ENCODE results near the gene EFCAB8. TPM values are rescaled to one million over a fixed set of nuclear protein-coding genes. Genes with fewer than 3 reads are reported as not detected.

Gene EFCAB8
- total and polyA plus RNA-seq, 4 experiments from 2014 or later = 1.5 to 1.8 TPM; not detected in 2

- Mint-ChIP-seq H3K27ac (no peak overlapping the region), H3K9me3 (peaks cover 0 to 8% (median 3%) of the 10 kb centered on the region in 8 donors), H3K36me3 (peaks cover 0 to 4% of the 10 kb centered on the region in 2 donors), H3K27me3 (no peaks in the 10 kb centered on the region), H3K4me3 (no peak overlapping the region), H3K4me1 (peaks cover 6 to 23% (median 10%) of the 10 kb centered on the region in 4 donors)
- Histone ChIP-seq H3K27ac (ENCODE audit: low read depth, low read length) (no peak overlapping the region), H3K36me3 (ENCODE audit: insufficient read depth, low read length) (no peaks in the 10 kb centered on the region), H3K27me3 (ENCODE audit: insufficient read depth, low read length) (no peaks in the 10 kb centered on the region), H3K4me1 (ENCODE audit: insufficient read depth, low read length) (peaks cover 11% of the 10 kb centered on the region), H3K9me3 (ENCODE audit: control insufficient read depth in 1 of 2, low read length in 2 of 2) (peaks cover 0 to 8% of the 10 kb centered on the region in 2 donors), H3K4me3 (ENCODE audit: low read length in 2 of 2) (no peak overlapping the region)
- no peak for DNase-seq
- ChIA-PET CTCF (ENCODE audit: partially characterized antibody) (interaction anchor here (1.0 to 3.0 kb wide), 5 partner anchors 38 to 104 kb away, joined by 3 to 23 read pairs (median 6); no protein-coding TSS in a partner anchor), POLR2A (ENCODE audit: partially characterized antibody) (interaction anchor here (1.0 to 2.1 kb wide), 2 partner anchors 38 to 39 kb away, joined by 3 to 9 read pairs; no protein-coding TSS in a partner anchor)
- intact Hi-C loops (cut with micrococcal nuclease) = loop anchor here (5.0 kb wide), 2 partner anchors 34 to 59 kb away; no protein-coding TSS in a partner anchor
These were observed 147.4 kb downstream of the EFCAB8 start for GRCh38 chr20:33005908-33006775.

GRCh38 chr20:33006776-33007375 lies 148.2 kb downstream of the EFCAB8 start:
- intact Hi-C loops (cut with micrococcal nuclease) = loop anchor here (5.0 kb wide), 2 partner anchors 35 to 60 kb away; no protein-coding TSS in a partner anchor
- Histone ChIP-seq H3K27me3 (ENCODE audit: insufficient read depth, low read length) (no peaks in the 10 kb centered on the region), H3K4me1 (ENCODE audit: insufficient read depth, low read length) (peaks cover 11% of the 10 kb centered on the region), H3K4me3 (ENCODE audit: low read length in 2 of 2) (no peak overlapping the region), H3K36me3 (ENCODE audit: insufficient read depth, low read length) (no peaks in the 10 kb centered on the region), H3K9me3 (ENCODE audit: control insufficient read depth in 1 of 2, low read length in 2 of 2) (peaks cover 0 to 8% of the 10 kb centered on the region in 2 donors), H3K27ac (ENCODE audit: low read depth, low read length) (no peak overlapping the region)
- H3K9me3 Mint-ChIP-seq = peaks cover 0 to 8% (median 3%) of the 10 kb centered on the region in 8 donors
- peaks cover 4 to 22% (median 9%) of the 10 kb centered on the region in 4 donors for H3K4me1 Mint-ChIP-seq
- DNase-seq = no peak
- ChIA-PET POLR2A (ENCODE audit: partially characterized antibody) (interaction anchor here (1.0 kb wide), 1 partner anchor 39 kb away, joined by 3 read pairs; no protein-coding TSS in a partner anchor), CTCF (ENCODE audit: partially characterized antibody) (interaction anchor here (3.0 kb wide), 1 partner anchor 105 kb away, joined by 23 read pairs; no protein-coding TSS in a partner anchor)
- no peak overlapping the region for H3K4me3 Mint-ChIP-seq
- peak overlapping the region in 1 of 7 donors; percentile 20 for H3K27ac Mint-ChIP-seq
- peaks cover 0 to 4% of the 10 kb centered on the region in 2 donors for H3K36me3 Mint-ChIP-seq
- no peaks in the 10 kb centered on the region for H3K27me3 Mint-ChIP-seq

- ChIA-PET POLR2A (ENCODE audit: partially characterized antibody) (no interaction called here), CTCF (ENCODE audit: partially characterized antibody) (interaction anchor here (0.9 kb wide), 1 partner anchor 62 kb away, joined by 3 read pairs; no protein-coding TSS in a partner anchor)
- H3K36me3 ChIP-seq (ENCODE audit: insufficient read depth, low read length) = no peaks in the 10 kb centered on the region
- H3K27ac Mint-ChIP-seq = peak within 1 kb of the TSS in 1 of 7 donors; percentile 20
- peaks cover 0 to 4% of the 10 kb centered on the region in 2 donors for H3K36me3 Mint-ChIP-seq
- no peaks in the 10 kb centered on the region for H3K27me3 Mint-ChIP-seq
- H3K27ac ChIP-seq (ENCODE audit: low read depth, low read length) = no peak within 1 kb of the TSS
- no peaks in the 10 kb centered on the region for H3K27me3 ChIP-seq (ENCODE audit: insufficient read depth, low read length)
- H3K4me3 ChIP-seq (ENCODE audit: low read length in 2 of 2) = no peak within 1 kb of the TSS
- H3K4me1 Mint-ChIP-seq = peaks cover 2 to 22% (median 5%) of the 10 kb centered on the region in 4 donors
- H3K4me1 ChIP-seq (ENCODE audit: insufficient read depth, low read length) = peaks cover 11% of the 10 kb centered on the region
- intact Hi-C loops (cut with micrococcal nuclease) = loop anchor here (5.0 kb wide), 2 partner anchors 35 to 60 kb away; no protein-coding TSS in a partner anchor
- peaks cover 0 to 8% of the 10 kb centered on the region in 2 donors for H3K9me3 ChIP-seq (ENCODE audit: control insufficient read depth in 1 of 2, low read length in 2 of 2)
- H3K9me3 Mint-ChIP-seq = peaks cover 0 to 8% (median 3%) of the 10 kb centered on the region in 8 donors
- no peak within 1 kb of the TSS for H3K4me3 Mint-ChIP-seq
- DNase-seq = no peak
These were observed 148.9 kb downstream of the EFCAB8 start, which contains the start of gene BPIFB2 for GRCh38 chr20:33007376-33008335. Gene BPIFB2, plus strand, starts transcription at chr20:33007704. Its CDS starts 871 bp downstream, at chr20:33008575.

- Mint-ChIP-seq H3K4me1 (peaks cover 2 to 19% (median 5%) of the 10 kb centered on the region in 4 donors), H3K36me3 (peaks cover 0 to 4% of the 10 kb centered on the region in 2 donors), H3K27ac (peak overlapping the region in 1 of 7 donors; percentile 36), H3K27me3 (no peaks in the 10 kb centered on the region), H3K9me3 (peaks cover 0 to 8% (median 3%) of the 10 kb centered on the region in 8 donors), H3K4me3 (no peak overlapping the region)
- H3K27me3 ChIP-seq (ENCODE audit: insufficient read depth, low read length) = no peaks in the 10 kb centered on the region
- H3K36me3 ChIP-seq (ENCODE audit: insufficient read depth, low read length) = no peaks in the 10 kb centered on the region
- ChIA-PET POLR2A (ENCODE audit: partially characterized antibody) (no interaction called here), CTCF (ENCODE audit: partially characterized antibody) (interaction anchor here (0.9 kb wide), 1 partner anchor 63 kb away, joined by 3 read pairs; no protein-coding TSS in a partner anchor)
- H3K4me1 ChIP-seq (ENCODE audit: insufficient read depth, low read length) = peaks cover 11% of the 10 kb centered on the region
- no peak overlapping the region for H3K4me3 ChIP-seq (ENCODE audit: low read length in 2 of 2)
- H3K27ac ChIP-seq (ENCODE audit: low read depth, low read length) = no peak overlapping the region
- H3K9me3 ChIP-seq (ENCODE audit: control insufficient read depth in 1 of 2, low read length in 2 of 2) = peaks cover 0 to 8% of the 10 kb centered on the region in 2 donors
- no peak for DNase-seq
- intact Hi-C loops (cut with micrococcal nuclease) = loop anchor here (5.0 kb wide), 2 partner anchors 36 to 61 kb away; no protein-coding TSS in a partner anchor
These were observed 149.9 kb downstream of the EFCAB8 start for GRCh38 chr20:33008336-33009213.

- POLR2A ChIA-PET (ENCODE audit: partially characterized antibody) = interaction anchor here (0.6 kb wide), 1 partner anchor 38 kb away, joined by 3 read pairs; no protein-coding TSS in a partner anchor
- CTCF ChIA-PET (ENCODE audit: partially characterized antibody) = interaction anchor here (0.5 kb wide), 1 partner anchor 31 kb away, joined by 4 read pairs; no protein-coding TSS in a partner anchor
- Histone ChIP-seq H3K9me3 (ENCODE audit: control insufficient read depth in 1 of 2, low read length in 2 of 2) (peaks cover 0 to 8% of the 10 kb centered on the region in 2 donors), H3K4me3 (ENCODE audit: low read length in 2 of 2) (no peak overlapping the region), H3K36me3 (ENCODE audit: insufficient read depth, low read length) (no peaks in the 10 kb centered on the region), H3K27me3 (ENCODE audit: insufficient read depth, low read length) (no peaks in the 10 kb centered on the region), H3K27ac (ENCODE audit: low read depth, low read length) (no peak overlapping the region), H3K4me1 (ENCODE audit: insufficient read depth, low read length) (peaks cover 8% of the 10 kb centered on the region)
- intact Hi-C loops (cut with micrococcal nuclease) = loop anchor here (5.0 kb wide), 2 partner anchors 37 to 62 kb away; no protein-coding TSS in a partner anchor
- peaks cover 0 to 4% of the 10 kb centered on the region in 2 donors for H3K36me3 Mint-ChIP-seq
- H3K4me3 Mint-ChIP-seq = peak overlapping the region in 1 of 8 donors; percentile 3
- peaks cover 2 to 10% (median 4%) of the 10 kb centered on the region in 4 donors for H3K4me1 Mint-ChIP-seq
- H3K27me3 Mint-ChIP-seq = no peaks in the 10 kb centered on the region
- H3K9me3 Mint-ChIP-seq = peaks cover 0 to 8% (median 3%) of the 10 kb centered on the region in 8 donors
- no peak for DNase-seq
- H3K27ac Mint-ChIP-seq = peak overlapping the region in 2 of 7 donors; percentile 50 to 51
These were observed 150.8 kb downstream of the EFCAB8 start for GRCh38 chr20:33009214-33010132.
